Embryonic facial prominence (tissue), 1 donor: ENCODE results near the gene PDE6G.
A peak's percentile ranks its signal among the peaks of the same experiment; 100 is the strongest.

ENCODE experiments used
- DNase-seq: peaks from one replicate; pipeline ENCODE4 v3.0.0-alpha.2; 2016; ENCODE audit errors: extremely low spot score

PDE6G gene

GRCh38 chr17:81656118-81656743 lies at the start of gene PDE6G:
Gene PDE6G, minus strand, starts transcription at chr17:81656542. Its CDS starts 3,237 bp downstream, at chr17:81653305.
- no peak for DNase-seq

- no peak for DNase-seq
These were observed 49.3 kb upstream of the PDE6G start for GRCh38 chr17:81705518-81706231.

- no peak for DNase-seq
These were observed 47.7 kb upstream of the PDE6G start for GRCh38 chr17:81703747-81704654.

GRCh38 chr17:81702934-81703746 lies 46.8 kb upstream of the PDE6G start, which contains the start of gene MRPL12:
Gene MRPL12, plus strand, starts transcription at chr17:81703367. Its CDS starts 135 bp downstream, at chr17:81703502.
- peak; percentile 90 for DNase-seq

GRCh38 chr17:81701288-81702071 lies 45.1 kb upstream of the PDE6G start:
- no peak for DNase-seq

GRCh38 chr17:81700353-81701287 lies 44.3 kb upstream of the PDE6G start:
- no peak for DNase-seq

- no peak for DNase-seq
These were observed 41.1 kb upstream of the PDE6G start for GRCh38 chr17:81697261-81698044.

GRCh38 chr17:81696218-81696941 lies 40.0 kb upstream of the PDE6G start:
- DNase-seq: no peak

GRCh38 chr17:81695801-81696200 lies 39.5 kb upstream of the PDE6G start:
- DNase-seq: no peak

- DNase-seq: no peak
These were observed 38.9 kb upstream of the PDE6G start for GRCh38 chr17:81695211-81695610.

GRCh38 chr17:81694810-81695209 lies 38.5 kb upstream of the PDE6G start:
- DNase-seq: no peak

GRCh38 chr17:81693509-81694210 lies 37.3 kb upstream of the PDE6G start:
- DNase-seq: no peak

GRCh38 chr17:81691608-81692007 lies 35.3 kb upstream of the PDE6G start:
- DNase-seq: no peak

- DNase-seq: no peak
These were observed 34.9 kb upstream of the PDE6G start for GRCh38 chr17:81691196-81691595.

GRCh38 chr17:81690549-81690948 lies 34.2 kb upstream of the PDE6G start:
- no peak for DNase-seq

GRCh38 chr17:81690066-81690465 lies 33.7 kb upstream of the PDE6G start:
- no peak for DNase-seq

- no peak for DNase-seq
These were observed 32.3 kb upstream of the PDE6G start for GRCh38 chr17:81688616-81689015.
